GM18873 (cell line): Measurements from ENCODE around the gene HDLBP.

Experiments used
- ATAC-seq: cut with Tn5 transposase; IDR thresholded peaks from one replicate; pipeline ENCODE4 v1.9.1; 2021; ENCODE audit warnings: mild to moderate bottlenecking, moderate library complexity, moderate number of reproducible peaks; ENCODE audit not compliant: unreplicated experiment, low FRiP score

HDLBP gene

DNA sequence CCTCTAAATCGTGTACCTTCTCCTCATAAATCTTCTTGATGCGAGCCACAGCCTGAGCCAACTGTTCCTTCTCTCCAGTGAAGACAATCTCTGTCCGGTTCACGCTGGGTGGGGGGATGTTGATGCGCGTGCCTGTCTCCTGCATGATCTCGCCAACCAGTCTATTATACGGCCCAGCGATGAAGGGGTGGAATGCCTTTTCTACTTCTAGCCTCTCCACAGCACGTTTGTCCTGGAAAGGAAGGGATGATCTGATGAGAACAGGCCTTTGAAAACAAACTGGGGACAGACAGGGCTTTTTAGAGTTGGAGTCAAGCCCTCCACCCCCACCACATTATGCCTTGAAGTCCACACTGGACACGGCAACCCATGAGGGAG, 59.3 kb downstream of the HDLBP start:
- ATAC-seq = no peak

DNA sequence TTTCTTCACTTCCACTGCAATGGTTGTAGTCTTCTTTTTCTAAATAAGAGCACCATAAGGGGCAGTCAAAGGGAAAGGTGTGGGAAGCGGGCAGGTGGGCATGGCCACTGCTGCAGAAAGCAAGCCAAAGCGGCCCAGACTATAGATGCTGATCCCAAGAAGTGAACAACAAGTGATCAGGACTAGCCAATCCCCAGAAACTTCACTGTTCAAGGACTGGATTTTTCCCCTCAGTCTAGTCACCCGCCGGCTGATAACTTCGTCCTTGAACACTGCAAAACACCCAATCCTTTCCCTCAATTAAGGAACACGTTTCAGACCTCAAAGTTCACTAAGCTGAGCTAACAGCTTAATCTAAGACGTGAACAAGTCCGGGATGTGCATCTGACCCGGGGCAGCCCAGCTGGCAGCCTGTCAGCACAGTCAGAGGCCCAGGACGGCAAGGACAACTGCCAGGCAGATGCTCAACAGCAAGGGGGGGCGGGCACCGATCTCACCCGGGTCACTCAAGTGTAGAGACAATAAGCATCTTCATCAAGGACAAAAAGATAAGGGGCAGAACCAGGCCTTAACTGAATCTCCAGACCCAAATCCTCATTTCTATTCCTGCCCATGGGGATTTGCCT, 59.8 kb downstream of the HDLBP start:
- ATAC-seq = no peak

DNA sequence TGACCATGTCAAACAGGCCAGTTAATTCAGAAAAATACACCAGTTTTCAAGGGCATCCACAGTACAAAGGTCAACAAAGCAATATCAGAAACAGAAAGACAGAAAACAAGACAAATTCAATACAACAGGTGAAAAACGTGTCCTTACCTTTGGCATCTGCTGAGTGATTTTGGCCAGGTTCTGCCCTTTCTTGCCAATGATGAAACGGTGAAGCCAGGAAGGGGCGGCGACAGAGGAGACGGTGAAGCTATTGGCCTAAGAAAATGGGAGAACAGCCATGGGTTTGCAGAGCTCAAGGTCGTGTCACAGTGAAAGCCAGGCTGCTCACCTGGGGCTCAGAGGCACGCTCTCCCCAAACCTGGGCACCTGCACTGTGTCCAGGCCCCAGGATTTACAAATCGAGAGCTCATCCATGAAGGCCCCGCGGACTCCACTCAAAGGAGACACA, 60.5 kb downstream of the HDLBP start:
- no peak for ATAC-seq

DNA sequence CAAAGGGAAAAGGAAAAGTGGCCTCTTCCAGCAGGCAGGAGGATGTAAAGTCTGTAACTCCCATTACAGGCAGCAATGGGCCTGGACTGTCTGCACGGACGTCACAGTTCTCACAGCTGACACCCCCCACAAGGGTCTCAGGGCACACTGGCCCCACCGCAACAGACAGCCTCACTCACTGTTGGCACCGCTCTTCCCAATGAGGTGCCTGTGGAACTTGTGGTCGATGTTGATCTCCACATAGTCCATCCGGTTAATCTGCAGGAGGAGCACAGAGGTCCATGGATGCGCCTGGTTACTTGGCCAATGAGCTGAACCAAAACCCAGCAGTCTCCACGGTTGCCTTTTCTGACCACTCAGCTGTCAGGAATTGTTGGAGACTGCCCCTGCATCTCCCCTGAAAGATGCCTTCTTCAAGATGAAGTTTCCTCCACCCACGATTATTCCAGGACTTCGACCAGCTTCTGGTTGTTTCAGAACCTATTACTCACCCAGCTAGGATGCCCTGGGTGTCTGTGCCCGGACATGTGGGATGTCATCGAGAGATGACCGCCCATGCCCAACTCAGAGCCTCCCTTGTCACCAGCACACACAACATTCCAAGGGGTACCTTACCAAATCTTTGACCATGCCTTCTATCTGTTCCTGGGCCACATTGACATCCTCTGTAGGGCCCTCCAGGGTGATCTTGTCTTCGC, 62.5 kb downstream of the HDLBP start:
- no peak for ATAC-seq

DNA sequence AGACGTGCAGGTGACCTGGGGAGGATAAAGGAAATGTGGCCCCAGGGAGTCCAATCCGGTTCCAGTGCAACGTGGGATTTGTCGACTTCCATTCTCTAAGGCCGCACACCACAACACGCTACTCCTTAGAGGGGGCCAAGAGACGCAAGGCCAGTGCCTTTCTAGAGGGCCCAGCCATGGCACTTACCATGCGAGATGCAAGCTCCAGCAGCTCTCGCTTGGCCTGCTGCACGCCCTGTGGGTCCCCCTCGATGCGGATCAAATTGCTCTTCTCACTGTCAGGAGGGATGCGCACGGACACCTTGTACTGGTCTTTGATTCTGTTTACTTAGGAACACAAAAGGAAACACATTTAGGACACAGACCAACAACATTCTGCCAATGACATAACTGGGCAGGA, 65.8 kb downstream of the HDLBP start:
- no peak for ATAC-seq

DNA sequence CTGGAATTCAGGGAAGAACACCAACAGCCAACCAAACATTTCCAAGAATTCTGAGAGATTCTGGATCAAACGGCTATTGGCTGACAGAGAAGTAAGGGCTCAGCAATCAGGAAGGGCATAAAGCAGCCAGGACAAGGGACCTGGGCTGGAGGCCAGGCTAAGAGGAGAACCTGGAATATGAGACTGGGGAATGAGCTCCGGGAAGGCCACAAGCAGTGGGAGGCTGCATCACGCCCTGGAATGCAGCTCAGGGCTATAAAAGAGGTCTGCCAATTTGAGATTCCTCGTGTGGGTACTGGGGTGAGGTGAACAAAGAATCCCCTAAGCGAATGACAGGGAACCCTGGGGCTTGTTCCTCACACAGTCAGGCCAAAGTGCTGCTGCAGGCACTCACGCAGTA, 66.6 kb downstream of the HDLBP start:
- ATAC-seq = no peak

DNA sequence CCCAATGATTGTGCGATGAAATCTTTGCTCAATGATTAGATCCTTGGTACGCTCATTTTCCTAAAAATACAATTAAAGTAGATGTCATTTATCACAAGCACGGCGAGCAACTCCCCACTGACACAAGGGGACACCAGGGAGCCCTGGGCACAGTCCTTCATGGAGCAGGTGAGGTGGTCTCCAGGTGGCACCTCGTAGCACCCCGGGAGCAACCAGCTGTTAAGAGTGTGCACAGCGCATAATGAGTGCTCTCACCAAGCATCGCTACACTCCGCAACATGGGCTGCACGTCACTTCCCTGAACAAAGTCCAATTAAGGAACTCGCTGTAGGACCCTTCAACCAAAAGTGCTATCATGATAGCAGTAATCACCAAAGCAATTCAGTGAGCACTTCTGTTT, 67.2 kb downstream of the HDLBP start:
- no peak for ATAC-seq

DNA sequence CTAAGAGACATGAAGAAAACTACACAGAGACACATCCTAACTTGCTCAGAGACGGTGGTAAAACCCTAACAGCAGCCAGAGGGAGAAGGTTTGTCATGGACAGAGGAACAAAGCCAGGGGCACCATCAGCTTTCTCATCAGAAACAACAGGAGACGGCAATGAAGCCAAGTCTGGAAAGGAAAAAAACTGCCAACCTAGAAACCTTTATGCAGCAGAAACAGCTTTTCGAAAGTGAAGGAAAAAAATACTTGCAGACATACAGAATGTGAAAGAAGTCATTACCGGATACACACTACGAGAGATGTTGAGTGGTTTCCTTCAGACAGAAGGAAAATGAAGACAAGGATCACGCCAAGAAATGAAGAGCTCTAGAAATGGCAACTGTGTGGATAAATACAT, 71.1 kb downstream of the HDLBP start:
- no peak for ATAC-seq

DNA sequence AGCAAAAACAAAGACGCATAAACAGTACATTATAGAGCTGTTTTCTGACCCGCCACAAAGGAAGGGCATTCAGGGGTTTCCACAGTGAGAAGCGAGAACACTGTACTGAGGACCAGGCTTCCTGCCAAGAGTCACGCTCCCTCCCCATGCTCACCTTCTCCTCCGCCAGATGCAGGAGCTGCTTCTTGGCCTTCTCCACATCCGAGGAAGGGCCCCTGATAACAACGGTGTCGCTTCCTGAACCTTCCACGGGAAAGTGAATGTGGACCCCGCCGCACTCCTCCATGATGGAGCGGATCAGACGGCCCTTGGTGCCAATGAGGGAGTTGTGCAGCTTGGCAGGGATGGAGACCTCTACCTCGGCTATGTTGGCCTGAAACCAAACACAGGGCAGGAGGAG, 73.2 kb downstream of the HDLBP start:
- ATAC-seq = no peak

DNA sequence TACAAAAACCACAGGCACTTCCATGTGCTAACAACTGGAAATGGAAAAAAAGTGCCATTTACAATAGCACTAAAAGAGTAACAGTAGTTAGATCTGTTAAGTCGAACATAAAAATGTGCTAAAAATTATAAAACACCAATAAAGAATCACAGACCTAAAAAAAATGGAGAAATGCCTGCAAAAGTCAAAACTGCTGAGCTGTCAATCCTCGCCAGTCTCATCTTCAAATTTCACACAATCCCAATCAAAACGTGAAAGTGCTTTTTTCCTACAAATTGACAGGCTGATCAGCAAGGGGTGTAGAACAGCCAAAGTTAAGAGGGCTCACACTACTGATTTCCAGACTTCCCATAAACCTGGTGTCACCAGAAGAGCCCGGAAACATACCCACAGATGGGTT, 73.8 kb downstream of the HDLBP start:
- ATAC-seq = no peak

DNA sequence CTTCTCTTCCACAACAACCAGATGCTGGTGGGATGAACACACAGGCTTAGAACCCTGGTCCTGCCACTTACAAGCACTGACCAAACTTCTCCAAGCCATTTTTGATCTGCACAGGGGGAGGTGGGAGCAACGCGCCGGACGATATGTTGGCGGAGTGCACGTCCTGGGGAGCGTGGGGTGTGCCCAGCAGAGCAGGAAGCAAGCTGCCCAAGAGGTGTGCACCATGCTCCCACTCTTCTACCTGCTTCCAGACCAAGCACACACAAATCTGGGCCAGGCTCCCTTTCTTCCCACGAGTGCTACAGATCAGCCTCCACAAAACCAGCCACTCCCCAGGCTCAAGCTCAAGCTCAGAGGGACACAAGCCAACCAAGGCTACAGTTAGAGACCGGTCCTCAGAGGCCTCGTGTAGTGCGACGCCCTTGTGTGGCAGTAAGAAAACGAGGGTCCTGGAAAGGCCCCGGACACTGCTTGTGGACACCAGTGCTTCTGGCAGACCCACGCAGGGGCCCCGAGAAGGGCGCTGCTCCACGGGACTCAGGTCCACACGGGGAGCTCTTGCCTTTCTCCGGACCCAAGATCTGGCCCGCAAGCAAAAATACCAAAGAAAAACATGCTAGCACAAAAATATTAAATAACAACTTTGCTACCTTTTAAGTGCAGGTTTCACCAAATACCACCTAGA, 75.0 kb downstream of the HDLBP start:
- ATAC-seq = no peak

DNA sequence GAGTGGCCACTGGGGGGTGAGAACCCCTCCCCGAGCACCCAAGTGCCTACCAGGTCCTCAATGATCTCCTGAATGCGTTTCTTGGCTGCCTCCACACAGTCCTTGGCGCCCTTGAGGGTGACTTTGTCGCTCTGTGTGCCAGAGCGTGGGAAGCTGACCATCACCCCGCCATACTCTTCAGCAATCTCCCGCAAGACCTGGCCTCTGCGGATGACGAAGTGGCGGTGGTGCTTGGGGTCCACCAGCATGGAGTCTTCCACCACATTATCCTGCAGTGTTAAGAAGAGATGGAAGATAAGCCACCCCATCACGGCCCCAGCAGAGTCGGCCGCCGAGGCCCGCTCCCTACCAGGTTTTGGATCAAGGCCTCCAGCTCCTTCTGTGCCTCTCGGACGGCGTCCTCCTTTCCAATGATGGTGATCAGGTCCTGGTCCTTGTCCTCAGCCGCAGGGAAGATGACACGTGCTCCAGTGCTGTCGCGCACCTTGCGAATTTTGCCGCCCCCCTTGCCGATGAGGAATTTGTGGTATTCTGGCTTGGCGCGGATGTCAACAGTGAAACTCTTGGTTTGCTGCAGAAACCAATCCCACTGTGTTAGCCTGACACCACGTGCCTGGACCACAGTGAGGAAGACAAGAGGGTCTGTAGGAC, 75.8 kb downstream of the HDLBP start:
- no peak for ATAC-seq

DNA sequence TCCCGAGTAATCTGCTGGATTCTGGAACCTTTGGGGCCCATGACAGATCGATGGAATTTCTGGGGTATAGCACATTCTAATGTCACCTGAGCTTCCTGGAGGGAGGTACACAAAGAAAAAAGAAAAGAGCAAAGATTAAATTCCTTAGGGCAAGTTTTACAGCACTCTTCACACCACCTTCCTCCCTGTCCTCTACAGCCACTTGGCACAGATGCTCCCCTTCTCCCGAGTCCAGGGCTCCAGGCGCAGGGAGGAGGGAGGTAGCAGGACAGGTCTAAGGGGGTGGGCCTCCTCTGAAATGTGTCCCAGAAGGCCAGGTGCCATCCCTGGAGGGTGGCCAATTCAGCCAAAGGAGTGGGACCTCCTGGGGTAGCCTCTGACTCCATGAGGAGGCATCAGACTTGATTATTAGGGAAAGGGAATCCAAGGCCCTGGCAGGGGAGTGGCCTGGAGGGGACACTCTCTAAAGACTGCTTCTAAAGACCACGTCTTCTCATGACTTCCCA, 76.7 kb downstream of the HDLBP start:
- ATAC-seq = no peak

DNA sequence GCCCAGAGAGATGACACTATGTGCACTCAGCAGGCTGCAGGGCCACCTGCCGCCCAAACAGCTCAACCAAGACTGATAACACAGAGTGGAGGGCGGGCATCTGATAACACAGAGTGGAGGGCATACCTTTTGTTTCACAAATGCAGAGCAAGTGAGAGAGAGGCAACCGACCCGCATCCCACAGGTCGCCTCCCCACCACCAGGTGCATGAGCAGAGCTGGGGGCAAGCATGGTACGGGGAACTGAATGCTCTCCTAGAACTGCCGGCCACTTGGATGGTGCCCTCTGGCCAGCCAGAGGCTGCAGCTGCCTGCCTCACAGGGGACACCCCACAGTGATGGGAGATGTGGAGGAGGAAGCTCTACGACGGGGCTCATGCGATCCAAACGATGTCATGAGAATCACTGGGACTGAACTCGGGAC, 77.5 kb downstream of the HDLBP start:
- no peak for ATAC-seq

DNA sequence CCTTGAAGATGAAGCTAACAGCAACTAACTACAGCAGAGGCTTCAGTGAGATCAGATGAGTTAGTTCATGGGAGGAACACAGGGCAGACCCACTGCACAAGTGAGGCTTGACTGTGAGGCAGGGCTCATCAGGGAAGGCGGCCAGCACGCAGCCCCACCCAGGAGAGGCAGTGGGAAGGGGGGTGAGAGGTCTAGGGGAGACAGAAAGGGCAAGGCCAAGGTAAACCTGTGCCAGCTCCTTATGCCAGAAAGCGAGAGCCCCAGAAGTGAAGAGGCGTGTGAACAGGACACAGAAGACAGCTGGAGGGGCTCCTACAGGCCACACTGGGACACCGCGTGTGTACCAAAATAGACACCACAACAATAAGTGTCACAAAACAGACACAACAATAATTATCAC, 78.4 kb downstream of the HDLBP start:
- ATAC-seq = no peak

DNA sequence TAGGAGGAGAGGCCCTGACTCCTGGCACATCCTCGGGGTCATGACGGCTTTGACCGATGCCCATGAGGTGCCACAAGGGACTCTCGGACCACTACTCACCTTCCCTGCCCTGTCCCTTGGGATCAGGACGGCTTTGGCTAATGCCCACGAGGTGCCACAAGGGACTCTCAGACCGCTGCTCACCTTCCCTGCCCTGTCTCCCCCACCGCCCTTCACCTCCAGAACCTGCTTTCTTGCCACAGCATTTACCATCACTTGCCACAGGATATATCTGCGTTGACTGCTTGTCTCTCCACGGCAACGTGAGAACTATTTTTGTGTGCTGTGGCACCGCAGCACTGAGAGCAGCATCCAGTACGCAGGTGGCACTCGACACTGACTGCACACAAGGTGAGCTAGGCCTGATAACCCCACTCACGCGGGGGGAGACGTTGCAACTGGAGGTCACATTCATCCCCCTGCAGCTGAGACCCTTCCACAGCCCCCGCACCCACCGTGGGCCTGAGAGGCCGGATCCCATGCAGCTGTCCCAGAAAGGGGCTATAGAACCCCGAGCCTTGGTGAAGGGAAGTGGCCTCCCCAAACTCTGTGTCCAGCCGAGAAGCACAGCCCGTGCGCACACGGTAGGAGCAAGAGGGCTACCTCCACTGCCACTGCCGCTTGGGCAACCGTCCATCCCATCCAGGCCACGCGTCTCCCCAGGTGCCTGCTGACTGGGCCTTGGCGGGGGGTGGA, 79.4 kb downstream of the HDLBP start:
- ATAC-seq = no peak

DNA sequence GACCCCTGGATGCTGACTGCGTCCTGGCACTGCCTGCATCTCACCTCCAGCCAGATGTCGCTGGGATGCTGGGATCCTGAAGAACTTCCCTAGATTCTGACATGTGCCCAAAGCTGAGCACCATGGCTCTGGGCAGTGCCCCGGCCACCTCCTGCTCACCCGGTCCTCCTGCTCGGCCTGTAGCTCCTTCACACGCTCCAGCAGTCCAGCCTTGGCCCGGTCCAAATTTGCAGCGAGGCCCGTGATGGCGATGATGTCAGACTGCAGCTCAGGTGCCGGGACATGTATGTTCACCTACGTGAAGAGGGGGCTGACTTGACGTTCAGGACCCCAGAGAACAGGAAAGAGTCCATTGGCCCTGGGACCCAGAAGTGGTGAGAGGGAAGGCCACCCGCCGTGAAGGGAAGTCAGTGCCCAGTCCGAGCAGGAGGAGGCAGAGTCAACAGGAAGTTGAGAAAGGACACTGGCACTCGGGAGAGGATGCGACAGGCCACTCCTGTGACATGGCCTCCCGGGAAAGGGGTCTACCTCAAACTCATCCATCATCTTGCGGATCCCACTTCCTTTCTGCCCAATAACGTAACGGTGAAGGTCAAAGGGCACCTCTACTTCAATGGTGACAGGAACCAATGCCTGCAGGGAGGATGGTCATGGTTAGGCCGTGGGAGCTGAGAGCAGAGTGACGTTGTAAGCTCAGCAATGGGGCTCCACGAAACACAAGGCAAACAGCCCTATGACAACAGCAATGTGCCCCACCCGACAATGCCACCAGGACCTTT, 80.3 kb downstream of the HDLBP start:
- no peak for ATAC-seq

DNA sequence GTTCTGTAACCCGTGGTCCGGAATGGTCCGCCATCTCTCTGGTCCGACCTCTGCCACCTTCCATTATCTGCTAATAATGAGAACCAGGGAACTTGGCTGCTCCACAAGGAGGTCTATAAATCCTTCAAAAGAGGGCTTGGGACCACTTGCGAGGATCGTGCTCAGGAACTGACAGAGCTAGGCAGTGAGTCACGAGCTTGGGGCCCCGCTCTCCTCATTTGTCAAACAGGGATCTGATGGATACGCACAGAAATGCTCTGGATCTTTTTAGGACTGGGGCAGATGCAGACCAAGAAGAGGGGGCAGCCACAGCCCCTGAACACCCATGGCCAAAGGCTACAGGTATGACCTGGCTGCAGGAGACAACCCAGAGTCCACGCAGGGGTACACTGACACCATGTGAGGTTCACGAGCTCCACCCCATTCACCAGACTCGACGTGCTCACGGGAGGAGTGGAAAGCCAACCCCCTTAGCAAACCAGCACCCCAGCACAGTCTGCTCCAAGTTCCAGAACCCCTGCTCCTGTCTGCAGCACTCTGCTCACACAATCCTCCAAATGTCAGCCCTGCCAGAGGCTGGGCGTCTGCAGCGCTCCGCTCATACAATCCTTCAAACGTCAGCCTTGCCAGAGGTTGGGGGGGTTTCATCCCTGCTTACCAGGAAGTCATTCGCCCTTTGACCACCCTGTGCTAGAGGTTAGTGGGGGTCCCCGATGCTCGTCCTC, 81.2 kb downstream of the HDLBP start:
- no peak for ATAC-seq
